ENCODE results near the gene FAHD2A.

FAHD2A gene

GRCh38 chr2:95390881-95391321 is 11.6 kb upstream of the FAHD2A start:
- no peak overlapping the region for H3K27ac ChIP-seq

GRCh38 chr2:95391641-95392310 is 10.7 kb upstream of the FAHD2A start:
- Histone ChIP-seq H3K27me3 (no peaks in the 10 kb centered on the region), H3K9me3 (no peaks in the 10 kb centered on the region), H3K4me1 (ENCODE audit: control insufficient read depth in 1 of 2, insufficient read depth in 1 of 2, low read depth in 1 of 2, low read length in 1 of 2) (no peaks in the 10 kb centered on the region), H3K36me3 (no peaks in the 10 kb centered on the region), H3K4me3 (ENCODE audit: low read depth in 1 of 2, low read length in 1 of 2) (no peak overlapping the region), H3K27ac (no peak overlapping the region)
- TF ChIP-seq CTCF (IDR thresholded peaks at IDR 0.05), result no peak

More at GRCh38 chr2:95390881-95391321, 11.6 kb upstream of the FAHD2A start:
- no peak overlapping the region for H3K4me3 ChIP-seq (ENCODE audit: low read depth in 1 of 2, low read length in 1 of 2)
- no peaks in the 10 kb centered on the region for H3K27me3 ChIP-seq
- H3K36me3 ChIP-seq, result no peaks in the 10 kb centered on the region
- no peaks in the 10 kb centered on the region for H3K9me3 ChIP-seq
- H3K4me1 ChIP-seq (ENCODE audit: control insufficient read depth in 1 of 2, insufficient read depth in 1 of 2, low read depth in 1 of 2, low read length in 1 of 2), result no peaks in the 10 kb centered on the region
- TF ChIP-seq CTCF (IDR thresholded peaks at IDR 0.05), result no peak

- Histone ChIP-seq H3K9me3 (no peaks in the 10 kb centered on the region), H3K4me1 (ENCODE audit: control insufficient read depth in 1 of 2, insufficient read depth in 1 of 2, low read depth in 1 of 2, low read length in 1 of 2) (no peaks in the 10 kb centered on the region), H3K36me3 (no peaks in the 10 kb centered on the region), H3K4me3 (ENCODE audit: low read depth in 1 of 2, low read length in 1 of 2) (no peak overlapping the region), H3K27me3 (no peaks in the 10 kb centered on the region), H3K27ac (no peak overlapping the region)
- no peak for TF ChIP-seq CTCF (IDR thresholded peaks at IDR 0.05)
Measured at GRCh38 chr2:95392320-95392719, 10.2 kb upstream of the FAHD2A start.

- Histone ChIP-seq H3K27me3 (no peaks in the 10 kb centered on the region), H3K4me1 (ENCODE audit: control insufficient read depth in 1 of 2, insufficient read depth in 1 of 2, low read depth in 1 of 2, low read length in 1 of 2) (no peaks in the 10 kb centered on the region), H3K27ac (no peak overlapping the region), H3K36me3 (no peaks in the 10 kb centered on the region), H3K9me3 (no peaks in the 10 kb centered on the region), H3K4me3 (ENCODE audit: low read depth in 1 of 2, low read length in 1 of 2) (no peak overlapping the region)
- TF ChIP-seq CTCF (IDR thresholded peaks at IDR 0.05), result no peak
Measured at GRCh38 chr2:95392730-95393455, 9.6 kb upstream of the FAHD2A start.

GRCh38 chr2:95393901-95394300 is 8.6 kb upstream of the FAHD2A start:
- Histone ChIP-seq H3K36me3 (no peaks in the 10 kb centered on the region), H3K27ac (no peak overlapping the region), H3K4me1 (ENCODE audit: control insufficient read depth in 1 of 2, insufficient read depth in 1 of 2, low read depth in 1 of 2, low read length in 1 of 2) (no peaks in the 10 kb centered on the region), H3K4me3 (ENCODE audit: low read depth in 1 of 2, low read length in 1 of 2) (no peak overlapping the region), H3K9me3 (no peaks in the 10 kb centered on the region), H3K27me3 (no peaks in the 10 kb centered on the region)
- no peak for TF ChIP-seq CTCF (IDR thresholded peaks at IDR 0.05)

All from neutrophil (primary cell).